HepG2 (cell line): ENCODE data around the gene TGM6. TPM values are rescaled to one million over a fixed set of nuclear protein-coding genes. Genes with fewer than 3 reads are reported as not detected.

Source experiments
- CEBPG ChIP-seq: IDR thresholded peaks from 2 replicates; pipeline ENCODE4 v1.6.1; 2016
- ETV6 ChIP-seq: sonication (generic); formaldehyde crosslinking; conservative IDR thresholded peaks from 2 replicates; pipeline ENCODE4 v1.4.0; 2020; ENCODE audit warnings: missing genetic modification reagents
- FIP1L1 ChIP-seq: fragments of 200-400 bp; formaldehyde crosslinking; IDR thresholded peaks from 2 replicates; pipeline ENCODE4 v1.6.1; 2018; ENCODE audit warnings: low read depth, mild to moderate bottlenecking, low read length, moderate library complexity, borderline replicate concordance; ENCODE audit not compliant: insufficient read depth
- FOXP1 ChIP-seq, 2 experiments: fragments of 450-650 bp in 1 of 2; IDR thresholded peaks; 2 replicates each; pipeline ENCODE4 v1.6.1; 2017 to 2018; ENCODE audit warnings: antibody characterized with exemption in 1 of 2
- HOXA3 ChIP-seq: sonication (generic); formaldehyde crosslinking; IDR thresholded peaks from 2 replicates; pipeline ENCODE4 v1.5.0; 2020; ENCODE audit warnings: missing genetic modification reagents
- HOXA7 ChIP-seq: sonication (generic); formaldehyde crosslinking; IDR thresholded peaks from 2 replicates; pipeline ENCODE4 v1.8.1; 2022; ENCODE audit warnings: mild to moderate bottlenecking, missing genetic modification reagents, moderate library complexity
- JARID2 ChIP-seq: sonication (generic); formaldehyde crosslinking; IDR thresholded peaks from 2 replicates; pipeline ENCODE4 v1.8.1; 2023; ENCODE audit warnings: missing genetic modification reagents, inconsistent platforms; ENCODE audit not compliant: insufficient replicate concordance
- JDP2 ChIP-seq: sonication (generic); formaldehyde crosslinking; IDR thresholded peaks from 2 replicates; pipeline ENCODE4 v1.8.1; 2022; ENCODE audit warnings: missing genetic modification reagents, borderline replicate concordance
- KDM3A ChIP-seq: IDR thresholded peaks from 2 replicates; pipeline ENCODE4 v1.6.1; 2018; ENCODE audit warnings: low read depth, missing compliant biosample characterization
- KLF9 ChIP-seq: IDR thresholded peaks from 2 replicates; pipeline ENCODE4 v1.6.1; 2016; ENCODE audit warnings: low read depth
- MYNN ChIP-seq: sonication (generic); formaldehyde crosslinking; IDR thresholded peaks from 2 replicates; pipeline ENCODE4 v1.4.0; 2020; ENCODE audit warnings: mild to moderate bottlenecking, low read depth, missing genetic modification reagents
- RFX5 ChIP-seq: IDR thresholded peaks from 2 replicates; pipeline ENCODE4 v1.6.1; 2011; ENCODE audit warnings: low read depth, low read length, improper control_type of control experiment
- RFXANK ChIP-seq: IDR thresholded peaks from 2 replicates; pipeline ENCODE4 v1.6.1; 2016
- SALL1 ChIP-seq: sonication (generic); formaldehyde crosslinking; IDR thresholded peaks from 2 replicates; pipeline ENCODE4 v1.8.0; 2022; ENCODE audit warnings: mild to moderate bottlenecking, missing genetic modification reagents
- WIZ ChIP-seq: sonication (generic); formaldehyde crosslinking; IDR thresholded peaks from 2 replicates; pipeline ENCODE4 v1.5.1; 2020; ENCODE audit warnings: mild to moderate bottlenecking, missing genetic modification reagents
- ZBTB21 ChIP-seq: sonication (generic); formaldehyde crosslinking; IDR thresholded peaks from 2 replicates; pipeline ENCODE4 v1.4.0; 2020; ENCODE audit warnings: missing genetic modification reagents
- ZFP36L1 ChIP-seq: sonication (generic); formaldehyde crosslinking; IDR thresholded peaks from 2 replicates; pipeline ENCODE4 v1.8.0; 2022; ENCODE audit warnings: mild to moderate bottlenecking, missing genetic modification reagents, moderate library complexity
- ZIK1 ChIP-seq: sonication (generic); formaldehyde crosslinking; IDR thresholded peaks from 2 replicates; pipeline ENCODE4 v1.5.0; 2020; ENCODE audit warnings: mild to moderate bottlenecking, low read depth, missing genetic modification reagents, borderline replicate concordance
- ZNF160 ChIP-seq: sonication (generic); formaldehyde crosslinking; IDR thresholded peaks from 2 replicates; pipeline ENCODE4 v1.8.0; 2022; ENCODE audit warnings: mild to moderate bottlenecking, inconsistent platforms, missing genetic modification reagents
- ZNF260 ChIP-seq: sonication (generic); formaldehyde crosslinking; IDR thresholded peaks from 2 replicates; pipeline ENCODE4 v1.4.0; 2020; ENCODE audit warnings: missing genetic modification reagents, low read depth, mild to moderate bottlenecking, borderline replicate concordance
- ZNF33A ChIP-seq: sonication (generic); formaldehyde crosslinking; IDR thresholded peaks from 2 replicates; pipeline ENCODE4 v1.5.1; 2020; ENCODE audit warnings: missing genetic modification reagents, mild to moderate bottlenecking, moderate library complexity, borderline replicate concordance
- ZNF432 ChIP-seq: sonication (generic); formaldehyde crosslinking; IDR thresholded peaks from 2 replicates; pipeline ENCODE4 v1.5.0; 2020; ENCODE audit warnings: missing genetic modification reagents, mild to moderate bottlenecking, borderline replicate concordance
- ZNF549 ChIP-seq: sonication (generic); formaldehyde crosslinking; IDR thresholded peaks from 2 replicates; pipeline ENCODE4 v1.5.0; 2020; ENCODE audit warnings: missing genetic modification reagents
- ZNF839 ChIP-seq: sonication (generic); formaldehyde crosslinking; IDR thresholded peaks from 2 replicates; pipeline ENCODE4 v1.4.0; 2020; ENCODE audit warnings: missing genetic modification reagents, mild to moderate bottlenecking, borderline replicate concordance
- ZSCAN20 ChIP-seq: sonication (generic); formaldehyde crosslinking; IDR thresholded peaks from 2 replicates; pipeline ENCODE4 v1.4.0; 2020; ENCODE audit warnings: missing genetic modification reagents, mild to moderate bottlenecking, borderline replicate concordance
- ZZZ3 ChIP-seq: sonication (generic); formaldehyde crosslinking; IDR thresholded peaks from 2 replicates; pipeline ENCODE4 v1.4.0; 2020; ENCODE audit warnings: missing genetic modification reagents, mild to moderate bottlenecking, borderline replicate concordance
- polyA plus RNA-seq, 8 experiments: library from polyadenylated mRNA; depleted of rRNA in 3 of 8; stranded (reverse) in 7 of 8; unstranded in 1 of 8; fragments of >200 nt; fragmentation: Illumina TruSeq in 4 of 8; extraction: Trizol in 4 of 8; gene quantifications; 2 replicates each; pipeline versions ENCODE4 v1.2.1 to v1.2.3, GENCODE V29; 2011 to 2016; ENCODE audit warnings: low read depth in 4 of 8, missing spikeins in 1 of 8, mixed read lengths in 1 of 8; ENCODE audit not compliant: insufficient read depth in 1 of 8
- total RNA-seq, 5 experiments: library from RNA; depleted of rRNA; stranded (reverse); fragments of >200 nt; fragmentation: Illumina TruSeq; extraction: Trizol; gene quantifications; 2 replicates each; pipeline ENCODE4 v1.2.3, GENCODE V29; 2016; ENCODE audit warnings: low read depth in 1 of 5
- TF ChIP-seq, protein P1 (sequence below): sonication (generic); formaldehyde crosslinking; IDR thresholded peaks from 2 replicates; pipeline ENCODE4 v1.8.1; 2023; ENCODE audit warnings: mild to moderate bottlenecking, moderate library complexity, missing genetic modification reagents
- TF ChIP-seq, protein P2 (sequence below): sonication (generic); formaldehyde crosslinking; IDR thresholded peaks from 2 replicates; pipeline ENCODE4 v1.4.0; 2020; ENCODE audit warnings: mild to moderate bottlenecking, missing genetic modification reagents

Gene TGM6
- total and polyA plus RNA-seq, 2 of the 13 experiments (the other 11 are each of a cell fraction or from before 2014, with no cell fraction given), result not detected

DNA sequence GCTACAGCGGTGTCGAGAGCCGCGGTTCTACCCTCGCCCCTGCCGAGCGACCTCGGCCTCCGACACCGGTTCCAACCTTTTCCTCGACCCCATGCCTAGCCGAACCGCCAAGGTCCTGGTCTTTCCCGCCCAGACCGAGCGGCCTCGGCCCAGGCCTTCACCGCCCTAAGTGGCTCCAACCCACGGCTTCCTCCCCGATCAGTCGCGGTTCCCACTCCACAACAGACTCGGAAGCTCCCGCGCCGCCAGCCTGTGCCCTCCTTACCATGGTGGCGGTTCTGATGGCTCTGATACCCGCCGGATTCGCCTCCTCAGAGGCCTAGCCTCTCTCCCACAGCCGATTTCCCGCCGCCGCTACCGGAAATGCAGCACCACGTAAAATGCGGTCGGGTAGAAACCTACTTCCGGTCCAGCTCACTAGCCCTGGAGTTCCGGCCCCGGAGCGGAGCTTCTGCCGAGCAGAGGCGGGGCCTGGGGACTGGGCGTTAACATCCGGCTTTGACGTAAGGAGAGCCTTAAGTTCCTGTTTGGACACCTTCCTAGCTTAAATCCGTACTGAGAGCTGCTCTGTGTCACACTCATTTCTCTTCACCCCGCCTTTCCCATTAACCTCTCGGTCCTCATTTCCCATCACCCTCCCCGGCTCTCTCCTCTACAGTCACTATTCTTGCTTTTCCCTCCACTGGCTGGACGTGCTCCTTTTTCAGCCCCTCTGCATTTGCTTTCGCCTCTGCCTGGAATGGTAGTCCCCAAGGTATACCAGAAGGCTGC lies 89.9 kb downstream of the TGM6 start, which contains the start of gene SNRPB (continued):
- TF ChIP-seq, protein P1, sequence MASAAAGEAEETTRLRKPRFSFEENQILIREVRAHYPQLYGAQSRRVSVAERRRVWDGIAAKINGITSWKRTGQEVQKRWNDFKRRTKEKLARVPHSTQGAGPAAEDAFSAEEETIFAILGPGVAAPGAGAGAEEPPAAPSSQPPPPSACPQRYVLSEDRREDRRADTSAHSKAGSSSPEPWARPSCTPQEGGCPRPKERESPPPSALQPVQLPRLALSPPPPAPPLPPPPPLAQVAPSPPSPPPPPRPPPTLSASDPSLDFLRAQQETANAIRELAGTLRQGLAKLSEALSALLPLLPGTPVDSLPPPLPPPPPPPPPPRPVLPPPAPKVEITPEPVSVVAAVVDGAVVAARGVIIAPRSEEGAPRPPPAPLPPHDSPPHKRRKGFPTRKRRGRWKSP (CRISPR knock-in tag), result peak; percentile 96; the same call in 1 of the 2 replicates
- TF ChIP-seq ZNF432 (CRISPR knock-in tag), result no peak
- peak; percentile 64; the same call in 1 of the 2 replicates for TF ChIP-seq ZNF260
- peak; percentile 76 for TF ChIP-seq JARID2
- peak; percentile 99 for TF ChIP-seq SALL1
- TF ChIP-seq ZNF160, result peak; percentile 93; the same call in 1 of the 2 replicates
- TF ChIP-seq ZNF839, result peak; percentile 99
- TF ChIP-seq ZZZ3, result peak; percentile 100
- peak; percentile 99 for TF ChIP-seq ZFP36L1
- TF ChIP-seq FOXP1 (IDR thresholded peaks at IDR 0.05), result no peak
- TF ChIP-seq FOXP1 (CRISPR knock-in tag; IDR thresholded peaks at IDR 0.05), result peak; percentile 62
- TF ChIP-seq ZNF549, result no peak; the same call in 1 of the 2 replicates
- peak; percentile 89; the same call in 1 of the 2 replicates for TF ChIP-seq KLF9 (CRISPR knock-in tag)
- peak; percentile 94; the same call in 1 of the 2 replicates for TF ChIP-seq FIP1L1
- peak; percentile 92 for TF ChIP-seq WIZ (CRISPR knock-in tag)
- TF ChIP-seq RFXANK (CRISPR knock-in tag), result peak; percentile 94; the same call in 1 of the 2 replicates
- TF ChIP-seq, protein P2, sequence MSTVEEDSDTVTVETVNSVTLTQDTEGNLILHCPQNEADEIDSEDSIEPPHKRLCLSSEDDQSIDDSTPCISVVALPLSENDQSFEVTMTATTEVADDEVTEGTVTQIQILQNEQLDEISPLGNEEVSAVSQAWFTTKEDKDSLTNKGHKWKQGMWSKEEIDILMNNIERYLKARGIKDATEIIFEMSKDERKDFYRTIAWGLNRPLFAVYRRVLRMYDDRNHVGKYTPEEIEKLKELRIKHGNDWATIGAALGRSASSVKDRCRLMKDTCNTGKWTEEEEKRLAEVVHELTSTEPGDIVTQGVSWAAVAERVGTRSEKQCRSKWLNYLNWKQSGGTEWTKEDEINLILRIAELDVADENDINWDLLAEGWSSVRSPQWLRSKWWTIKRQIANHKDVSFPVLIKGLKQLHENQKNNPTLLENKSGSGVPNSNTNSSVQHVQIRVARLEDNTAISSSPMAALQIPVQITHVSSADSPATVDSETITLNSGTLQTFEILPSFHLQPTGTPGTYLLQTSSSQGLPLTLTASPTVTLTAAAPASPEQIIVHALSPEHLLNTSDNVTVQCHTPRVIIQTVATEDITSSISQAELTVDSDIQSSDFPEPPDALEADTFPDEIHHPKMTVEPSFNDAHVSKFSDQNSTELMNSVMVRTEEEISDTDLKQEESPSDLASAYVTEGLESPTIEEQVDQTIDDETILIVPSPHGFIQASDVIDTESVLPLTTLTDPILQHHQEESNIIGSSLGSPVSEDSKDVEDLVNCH (CRISPR knock-in tag), result peak; percentile 94
- peak; percentile 94 for TF ChIP-seq ZSCAN20 (CRISPR knock-in tag)
- peak; percentile 53; the same call in 1 of the 2 replicates for TF ChIP-seq CEBPG (CRISPR knock-in tag)
- TF ChIP-seq JDP2 (CRISPR knock-in tag), result peak; percentile 87; the same call in 1 of the 2 replicates
- peak; percentile 77; the same call in 1 of the 2 replicates for TF ChIP-seq HOXA7 (CRISPR knock-in tag)
- peak; percentile 96 for TF ChIP-seq MYNN
- no peak for TF ChIP-seq RFX5
- TF ChIP-seq KDM3A (CRISPR knock-in tag), result peak; percentile 99
- TF ChIP-seq ZIK1, result peak; percentile 98
- TF ChIP-seq ZBTB21, result peak; percentile 87
- TF ChIP-seq ZNF33A, result peak; percentile 98; the same call in 1 of the 2 replicates
- TF ChIP-seq HOXA3, result peak; percentile 98
- peak; percentile 98 for TF ChIP-seq ETV6 (CRISPR knock-in tag)
